ENCODE results near the gene FOXK1. TPM values are rescaled to one million over a fixed set of nuclear protein-coding genes. Genes with fewer than 3 reads are reported as not detected.

FOXK1 gene
- total and polyA plus RNA-seq, 12 donors: 3.6 to 30.6 (median 24.2) TPM

GRCh38 chr7:4758791-4759190 lies 76.7 kb downstream of the FOXK1 start:
- Histone ChIP-seq H3K4me3 (no peak overlapping the region), H3K27ac (no peak overlapping the region), H3K4me1 (peaks cover 0 to 5% (median 3%) of the 10 kb centered on the region in 9 donors), H3K9me3 (no peaks in the 10 kb centered on the region), H3K27me3 (no peaks in the 10 kb centered on the region), H3K36me3 (peaks cover 0 to 99% (median 83%) of the 10 kb centered on the region in 9 donors)
- WGBS, 2 donors: 94 to 95% methylated on average over 29 of the region's 29 CpGs
- ATAC-seq (no peak), DNase-seq (no peak)
- TF ChIP-seq CTCF (IDR thresholded peaks at IDR 0.05): no peak
- intact Hi-C loops (cut with DNase I): loop anchor here in 2 of 10 donors (10.0 kb wide), 1 partner anchor 144 kb away; no protein-coding TSS in a partner anchor

GRCh38 chr7:4759211-4759610 lies 77.1 kb downstream of the FOXK1 start:
- H3K9me3 ChIP-seq: no peaks in the 10 kb centered on the region
- no peak for TF ChIP-seq CTCF (IDR thresholded peaks at IDR 0.05)
- intact Hi-C loops (cut with DNase I): loop anchor here in 2 of 10 donors (10.0 kb wide), 1 partner anchor 144 kb away; no protein-coding TSS in a partner anchor
- peak in 1 of 8 donors; percentile 4 for ATAC-seq
- 96 to 97% methylated on average over 40 of the region's 40 CpGs for WGBS, 2 donors
- no peak overlapping the region for H3K27ac ChIP-seq
- H3K4me1 ChIP-seq: peaks cover 0 to under 1% (median 0%) of the 10 kb centered on the region in 9 donors
- no peaks in the 10 kb centered on the region for H3K27me3 ChIP-seq
- peaks cover 0 to 100% (median 87%) of the 10 kb centered on the region in 9 donors for H3K36me3 ChIP-seq
- DNase-seq: no peak
- no peak overlapping the region for H3K4me3 ChIP-seq

GRCh38 chr7:4760952-4761351 lies 78.9 kb downstream of the FOXK1 start:
- no peak for DNase-seq
- Histone ChIP-seq H3K27ac (no peak overlapping the region), H3K4me3 (no peak overlapping the region), H3K27me3 (no peaks in the 10 kb centered on the region), H3K36me3 (peaks cover 0 to 100% (median 79%) of the 10 kb centered on the region in 9 donors), H3K4me1 (no peaks in the 10 kb centered on the region), H3K9me3 (no peaks in the 10 kb centered on the region)
- intact Hi-C loops (cut with DNase I): no loop called here
- no peak for ATAC-seq
- 97% methylated on average over 26 of the region's 26 CpGs for WGBS, 2 donors
- no peak for TF ChIP-seq CTCF (IDR thresholded peaks at IDR 0.05)

GRCh38 chr7:4762121-4763055 lies 80.3 kb downstream of the FOXK1 start:
- ATAC-seq (peak in 1 of 8 donors; percentile 5), DNase-seq (no peak)
- WGBS, 2 donors: 93 to 94% methylated on average over 52 to 54 of the region's 54 CpGs
- no peaks in the 10 kb centered on the region for H3K9me3 ChIP-seq
- no peak overlapping the region for H3K4me3 ChIP-seq
- H3K36me3 ChIP-seq: peaks cover 0 to 99% (median 71%) of the 10 kb centered on the region in 9 donors
- H3K27ac ChIP-seq: no peak overlapping the region
- H3K27me3 ChIP-seq: no peaks in the 10 kb centered on the region
- H3K4me1 ChIP-seq: no peaks in the 10 kb centered on the region
- TF ChIP-seq CTCF (IDR thresholded peaks at IDR 0.05): no peak
- intact Hi-C loops (cut with DNase I): no loop called here

Measured in heart right ventricle (tissue), 16 donors.